ENCODE data around the gene PROSER2. TPM values are rescaled to one million over a fixed set of nuclear protein-coding genes. Genes with fewer than 3 reads are reported as not detected.

PROSER2 gene
- total and polyA plus RNA-seq, 9 of the 15 experiments (the other 6 are each of a cell fraction or from before 2014, with no cell fraction given): 0.62 to 14.8 (median 2.9) TPM

DNA sequence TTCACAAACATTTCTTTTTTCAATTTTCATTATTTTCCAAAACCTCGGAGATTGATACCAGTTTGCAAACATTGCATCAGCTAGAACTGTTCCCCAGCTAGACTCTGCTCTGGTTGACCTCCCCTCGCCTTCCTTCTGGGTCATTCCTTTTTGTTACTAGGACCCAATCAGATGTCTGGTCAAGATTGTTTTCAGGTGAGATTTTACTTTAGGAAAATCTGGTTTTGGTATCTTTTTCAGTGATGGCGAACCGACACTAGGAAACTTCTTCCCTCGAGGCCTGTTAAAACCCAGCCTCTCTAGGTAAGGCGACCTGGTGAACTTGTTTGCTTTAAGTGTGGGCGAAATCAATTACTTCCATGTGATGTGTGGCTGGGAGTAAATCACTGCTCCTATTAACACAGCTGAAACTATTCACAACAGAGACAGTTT lies 8.4 kb downstream of the PROSER2 start:
- Histone ChIP-seq H3K36me3 (ENCODE audit: control insufficient read depth, insufficient read depth, low read length) (no peaks in the 10 kb centered on the region), H3K79me2 (ENCODE audit: control insufficient read depth, insufficient read depth, low read length) (peaks cover 7% of the 10 kb centered on the region; the same call in 1 of the 3 replicates), H4K20me1 (replicated peaks; ENCODE audit: control insufficient read depth, insufficient read depth, low read length) (peaks cover 12% of the 10 kb centered on the region; the same call in 1 of the 2 replicates), H3K9me3 (replicated peaks; ENCODE audit: control insufficient read depth, insufficient read depth, low read depth, low read length) (no peaks in the 10 kb centered on the region), H3K27ac (ENCODE audit: extremely low read depth, low read depth, low read length) (no peak overlapping the region), H3K27me3 (ENCODE audit: control insufficient read depth in 2 of 2, insufficient read depth in 2 of 2, low read length in 2 of 2) (no peaks in the 10 kb centered on the region), H3K9ac (ENCODE audit: insufficient read depth in 1 of 2, low read depth in 2 of 2, low read length in 2 of 2) (no peak overlapping the region), H3K9me1 (ENCODE audit: control insufficient read depth, insufficient read depth, low read length) (no peaks in the 10 kb centered on the region), H3K4me3 (no peak overlapping the region), H3K4me1 (replicated peaks in 1 of 2; ENCODE audit: control insufficient read depth in 2 of 2, insufficient read depth in 2 of 2, low read length in 2 of 2) (no peaks in the 10 kb centered on the region), H3K4me2 (ENCODE audit: insufficient read depth, low read length) (no peak overlapping the region), H2AFZ (ENCODE audit: low read depth, low read length) (no peak overlapping the region)
- in situ Hi-C loops (cut with MboI): no loop called here
- ATAC-seq (no peak; the same call in 2 of the 3 replicates), DNase-seq (ENCODE audit: extremely low read depth in 1 of 4, low spot score in 3 of 4) (no peak), FAIRE-seq (peak; percentile 32)
- 43% methylated on average over 7 of the region's 7 CpGs for WGBS (ENCODE audit: insufficient coverage, low coverage, missing lambda C conversion rate)
- POLR2A ChIA-PET: interaction anchor here (0.6 to 0.9 kb wide), 2 partner anchors 11 to 237 kb away, joined by 3 read pairs; no protein-coding TSS in a partner anchor
- BruUV-seq (replicated peaks): no TSS peak
- TF ChIP-seq NFXL1 (CRISPR knock-in tag; IDR thresholded peaks at IDR 0.05): no peak
- TF ChIP-seq CEBPG (CRISPR knock-in tag; IDR thresholded peaks at IDR 0.05): peak; percentile 66; the same call in 1 of the 2 replicates
- peak in 1 of 2 experiments; percentile 69; a peak in 2 of 4 replicates for TF ChIP-seq CEBPG (tag; conservative IDR thresholded peaks at IDR 0.05 in 1 of 2, IDR thresholded peaks at IDR 0.05 in 1 of 2)
- TF ChIP-seq TRIM24 (IDR thresholded peaks at IDR 0.05): 0 out of 4 replicates have a peak, but pooled peaks of 1 of the 2 experiments have one; percentile 14
- 0 out of 4 replicates have a peak, but pooled peaks of 1 of the 2 experiments have one; percentile 20 for TF ChIP-seq KDM1A (IDR thresholded peaks at IDR 0.05)
- CTCF ChIA-PET (ENCODE audit: low intra/inter-chr PET ratio): no interaction called here
- intact Hi-C loops (cut with micrococcal nuclease): no loop called here

DNA sequence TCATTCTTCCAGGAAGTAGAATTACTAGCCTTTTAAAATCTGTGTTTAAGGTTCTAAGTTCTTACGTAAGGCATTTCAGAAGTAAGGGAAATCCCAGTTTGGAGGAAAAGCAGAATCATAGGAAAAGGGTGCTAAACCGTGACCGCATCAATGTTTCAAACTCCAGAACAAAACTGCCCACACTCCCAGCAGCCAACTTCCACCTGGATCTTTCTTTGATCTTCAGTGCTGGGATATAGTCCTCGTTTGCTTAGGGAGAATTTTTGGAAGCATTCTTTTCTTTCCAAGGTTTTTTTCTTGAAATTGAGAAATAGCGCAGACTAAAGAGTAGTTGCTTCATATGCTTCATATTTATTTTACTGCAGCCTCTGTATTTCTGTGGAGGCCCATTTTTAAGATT lies 8.9 kb downstream of the PROSER2 start:
- 75% methylated on average over 5 of the region's 5 CpGs for WGBS (ENCODE audit: insufficient coverage, low coverage, missing lambda C conversion rate)
- Histone ChIP-seq H3K4me2 (ENCODE audit: insufficient read depth, low read length) (no peak overlapping the region), H3K9me3 (replicated peaks; ENCODE audit: control insufficient read depth, insufficient read depth, low read depth, low read length) (no peaks in the 10 kb centered on the region), H2AFZ (ENCODE audit: low read depth, low read length) (no peak overlapping the region), H3K4me3 (no peak overlapping the region), H3K4me1 (replicated peaks in 1 of 2; ENCODE audit: control insufficient read depth in 2 of 2, insufficient read depth in 2 of 2, low read length in 2 of 2) (no peaks in the 10 kb centered on the region), H3K9me1 (ENCODE audit: control insufficient read depth, insufficient read depth, low read length) (no peaks in the 10 kb centered on the region), H3K27ac (ENCODE audit: extremely low read depth, low read depth, low read length) (no peak overlapping the region), H3K36me3 (ENCODE audit: control insufficient read depth, insufficient read depth, low read length) (no peaks in the 10 kb centered on the region), H4K20me1 (replicated peaks; ENCODE audit: control insufficient read depth, insufficient read depth, low read length) (peaks cover 12% of the 10 kb centered on the region; the same call in 1 of the 2 replicates), H3K27me3 (ENCODE audit: control insufficient read depth in 2 of 2, insufficient read depth in 2 of 2, low read length in 2 of 2) (no peaks in the 10 kb centered on the region), H3K9ac (ENCODE audit: insufficient read depth in 1 of 2, low read depth in 2 of 2, low read length in 2 of 2) (no peak overlapping the region), H3K79me2 (ENCODE audit: control insufficient read depth, insufficient read depth, low read length) (peaks cover 7% of the 10 kb centered on the region; the same call in 1 of the 3 replicates)
- intact Hi-C loops (cut with micrococcal nuclease) (no loop called here), in situ Hi-C loops (cut with MboI) (no loop called here)
- POLR2A ChIA-PET: interaction anchor here (0.8 kb wide), 1 partner anchor 42 kb away, joined by 3 read pairs; no protein-coding TSS in a partner anchor
- DNase-seq (ENCODE audit: extremely low read depth in 1 of 4, low spot score in 3 of 4) (no peak), ATAC-seq (no peak), FAIRE-seq (no peak)
- CTCF ChIA-PET (ENCODE audit: low intra/inter-chr PET ratio): no interaction called here
- BruUV-seq (replicated peaks): no TSS peak
- TF ChIP-seq CBX1 (IDR thresholded peaks at IDR 0.05; ENCODE audit: low read depth) (no peak), ZKSCAN1 (IDR thresholded peaks at IDR 0.05; ENCODE audit: low read depth, low read length) (no peak), SNIP1 (IDR thresholded peaks at IDR 0.05; ENCODE audit: low read depth) (no peak), MAFF (IDR thresholded peaks at IDR 0.05; ENCODE audit: low read length) (no peak), PRMT5 (CRISPR knock-in tag; IDR thresholded peaks at IDR 0.05) (no peak), ZNF639 (CRISPR knock-in tag; conservative IDR thresholded peaks at IDR 0.05 in 1 of 2, IDR thresholded peaks at IDR 0.05 in 1 of 2) (no peak), PKNOX1 (IDR thresholded peaks at IDR 0.05) (no peak), EHMT2 (IDR thresholded peaks at IDR 0.05) (no peak), WHSC1 (IDR thresholded peaks at IDR 0.05; ENCODE audit: low read length) (no peak)
